Memory B cell (primary cell): ENCODE data around the gene SLC25A10.
A peak's percentile ranks its signal among the peaks of the same experiment; 100 is the strongest.

Experiments
- ATAC-seq: fragments of 150-1000 bp; cut with Tn5 transposase; 2 replicates; pipeline ENCODE4 v1.10.0; 2021; ENCODE audit warnings: low read depth, mild to moderate bottlenecking, moderate library complexity
- DNase-seq, 2 donors: peaks; one replicate each; pipeline ENCODE4 v3.0.0; 2022; ENCODE audit warnings: low spot score in 2 of 2
- H3K27ac Mint-ChIP-seq: one replicate; pipeline ENCODE4 v1.8.0; 2022; ENCODE audit warnings: mild to moderate bottlenecking, moderate library complexity, mixed read lengths
- H3K27me3 Mint-ChIP-seq: one replicate; pipeline ENCODE4 v1.8.0; 2022; ENCODE audit warnings: mixed read lengths
- H3K36me3 Mint-ChIP-seq: one replicate; pipeline ENCODE4 v1.8.0; 2022; ENCODE audit warnings: mild to moderate bottlenecking, mixed read lengths
- H3K4me1 Mint-ChIP-seq: one replicate; pipeline ENCODE4 v1.8.0; 2022; ENCODE audit warnings: mixed read lengths
- H3K4me3 Mint-ChIP-seq: one replicate; pipeline ENCODE4 v1.8.0; 2022; ENCODE audit warnings: mild to moderate bottlenecking, moderate library complexity, mixed read lengths
- H3K9me3 Mint-ChIP-seq: one replicate; pipeline ENCODE4 v1.8.0; 2022; ENCODE audit warnings: mixed read lengths

Gene SLC25A10

GRCh38 chr17:81694810-81695209, 17.3 kb upstream of the SLC25A10 start:
- H3K36me3 Mint-ChIP-seq, result peaks cover 19% of the 10 kb centered on the region
- no peak overlapping the region for H3K4me3 Mint-ChIP-seq
- no peaks in the 10 kb centered on the region for H3K4me1 Mint-ChIP-seq
- H3K9me3 Mint-ChIP-seq, result no peaks in the 10 kb centered on the region
- ATAC-seq (no peak), DNase-seq (no peak)
- no peaks in the 10 kb centered on the region for H3K27me3 Mint-ChIP-seq
- no peak overlapping the region for H3K27ac Mint-ChIP-seq

- no peak for ATAC-seq
- no peaks in the 10 kb centered on the region for H3K4me1 Mint-ChIP-seq
- peaks cover 16% of the 10 kb centered on the region for H3K36me3 Mint-ChIP-seq
These were observed 16.9 kb upstream of the SLC25A10 start for GRCh38 chr17:81695211-81695610.

GRCh38 chr17:81695801-81696200, 16.3 kb upstream of the SLC25A10 start:
- Mint-ChIP-seq H3K4me3 (no peak overlapping the region), H3K4me1 (peaks cover under 1% of the 10 kb centered on the region), H3K36me3 (peaks cover 15% of the 10 kb centered on the region), H3K9me3 (no peaks in the 10 kb centered on the region), H3K27me3 (no peaks in the 10 kb centered on the region), H3K27ac (no peak overlapping the region)
- ATAC-seq (no peak), DNase-seq (no peak)

More at GRCh38 chr17:81695211-81695610, 16.9 kb upstream of the SLC25A10 start:
- no peaks in the 10 kb centered on the region for H3K9me3 Mint-ChIP-seq
- no peak overlapping the region for H3K27ac Mint-ChIP-seq
- H3K4me3 Mint-ChIP-seq, result no peak overlapping the region
- no peaks in the 10 kb centered on the region for H3K27me3 Mint-ChIP-seq
- DNase-seq, result no peak

- ATAC-seq (no peak), DNase-seq (no peak)
- Mint-ChIP-seq H3K4me1 (peaks cover 3% of the 10 kb centered on the region), H3K4me3 (no peak overlapping the region), H3K36me3 (peaks cover 17% of the 10 kb centered on the region), H3K27me3 (no peaks in the 10 kb centered on the region), H3K27ac (no peak overlapping the region), H3K9me3 (no peaks in the 10 kb centered on the region)
These were observed 15.7 kb upstream of the SLC25A10 start for GRCh38 chr17:81696218-81696941.

- no peak for ATAC-seq
- no peak for DNase-seq
- H3K36me3 Mint-ChIP-seq, result peaks cover 18% of the 10 kb centered on the region
- H3K27me3 Mint-ChIP-seq, result no peaks in the 10 kb centered on the region
- no peak overlapping the region for H3K4me3 Mint-ChIP-seq
- H3K4me1 Mint-ChIP-seq, result peaks cover 6% of the 10 kb centered on the region
- H3K27ac Mint-ChIP-seq, result no peak overlapping the region
- no peaks in the 10 kb centered on the region for H3K9me3 Mint-ChIP-seq
These were observed 14.6 kb upstream of the SLC25A10 start for GRCh38 chr17:81697261-81698044.

GRCh38 chr17:81700353-81701287, 11.5 kb upstream of the SLC25A10 start:
- Mint-ChIP-seq H3K4me1 (peaks cover 8% of the 10 kb centered on the region), H3K36me3 (peaks cover 19% of the 10 kb centered on the region), H3K27me3 (no peaks in the 10 kb centered on the region), H3K27ac (no peak overlapping the region), H3K9me3 (no peaks in the 10 kb centered on the region), H3K4me3 (no peak overlapping the region)
- ATAC-seq (no peak), DNase-seq (no peak)

GRCh38 chr17:81701288-81702071, 10.6 kb upstream of the SLC25A10 start:
- no peaks in the 10 kb centered on the region for H3K9me3 Mint-ChIP-seq
- no peaks in the 10 kb centered on the region for H3K27me3 Mint-ChIP-seq
- H3K27ac Mint-ChIP-seq, result no peak overlapping the region
- peaks cover 10% of the 10 kb centered on the region for H3K4me1 Mint-ChIP-seq
- peak overlapping the region; percentile 94 for H3K4me3 Mint-ChIP-seq
- ATAC-seq (no peak), DNase-seq (no peak)
- peaks cover 23% of the 10 kb centered on the region for H3K36me3 Mint-ChIP-seq

- peaks cover 19% of the 10 kb centered on the region for H3K36me3 Mint-ChIP-seq
These were observed 8.9 kb upstream of the SLC25A10 start, which contains the start of gene MRPL12 for GRCh38 chr17:81702934-81703746. Gene MRPL12, plus strand, starts transcription at chr17:81703367. Its CDS starts 135 bp downstream, at chr17:81703502.

GRCh38 chr17:81703747-81704654, 8.1 kb upstream of the SLC25A10 start:
- peak overlapping the region; percentile 69 for H3K4me3 Mint-ChIP-seq
- no peak for DNase-seq
- ATAC-seq, result no peak
- no peaks in the 10 kb centered on the region for H3K27me3 Mint-ChIP-seq
- peaks cover 10% of the 10 kb centered on the region for H3K4me1 Mint-ChIP-seq
- peaks cover 15% of the 10 kb centered on the region for H3K36me3 Mint-ChIP-seq
- H3K27ac Mint-ChIP-seq, result peak overlapping the region; percentile 97
- no peaks in the 10 kb centered on the region for H3K9me3 Mint-ChIP-seq

More at GRCh38 chr17:81702934-81703746, 8.9 kb upstream of the SLC25A10 start, which contains the start of gene MRPL12:
- peak; percentile 80 to 86 for DNase-seq
- peak; percentile 95 for ATAC-seq
- Mint-ChIP-seq H3K9me3 (no peaks in the 10 kb centered on the region), H3K4me1 (peaks cover 10% of the 10 kb centered on the region), H3K27me3 (no peaks in the 10 kb centered on the region), H3K27ac (peak within 1 kb of the TSS; percentile 97), H3K4me3 (peak within 1 kb of the TSS; percentile 94)

- Mint-ChIP-seq H3K4me1 (peaks cover 12% of the 10 kb centered on the region), H3K36me3 (peaks cover 15% of the 10 kb centered on the region), H3K4me3 (no peak overlapping the region)
These were observed 6.4 kb upstream of the SLC25A10 start for GRCh38 chr17:81705518-81706231.

GRCh38 chr17:81706232-81706611, 5.9 kb upstream of the SLC25A10 start:
- Mint-ChIP-seq H3K9me3 (no peaks in the 10 kb centered on the region), H3K27me3 (no peaks in the 10 kb centered on the region), H3K27ac (no peak overlapping the region), H3K4me3 (no peak overlapping the region), H3K36me3 (peaks cover 12% of the 10 kb centered on the region), H3K4me1 (peaks cover 13% of the 10 kb centered on the region)
- no peak for ATAC-seq
- no peak for DNase-seq

More at GRCh38 chr17:81705518-81706231, 6.4 kb upstream of the SLC25A10 start:
- no peak overlapping the region for H3K27ac Mint-ChIP-seq
- no peak for DNase-seq
- ATAC-seq, result no peak
- no peaks in the 10 kb centered on the region for H3K9me3 Mint-ChIP-seq
- no peaks in the 10 kb centered on the region for H3K27me3 Mint-ChIP-seq
